ENCODE data around the gene SBF2. TPM values are rescaled to one million over a fixed set of nuclear protein-coding genes. Genes with fewer than 3 reads are reported as not detected.

Gene SBF2
- total and polyA plus RNA-seq, 2 donors (not counting 1 experiment from before 2014, with no cell fraction given), result 5.6 to 17.7 TPM

GRCh38 chr11:10012068-10012467 lies 282.0 kb downstream of the SBF2 start:
- Mint-ChIP-seq H3K4me3 (no peak overlapping the region), H3K4me1 (no peaks in the 10 kb centered on the region), H3K9me3 (ENCODE audit: insufficient read depth) (peaks cover 10% of the 10 kb centered on the region), H3K27me3 (peaks cover 3% of the 10 kb centered on the region), H3K27ac (no peak overlapping the region)
- Histone ChIP-seq H2AFZ (ENCODE audit: insufficient read depth, low read depth, low read length, poor library complexity, severe bottlenecking) (no peak overlapping the region), H3K9ac (ENCODE audit: low read length) (no peak overlapping the region), H3K36me3 (replicated peaks in 1 of 2; ENCODE audit: control extremely low read depth in 1 of 2, control insufficient read depth in 1 of 2, extremely low read depth in 1 of 2, insufficient read depth in 2 of 2, low read length in 1 of 2) (no peaks in the 10 kb centered on the region), H3K4me1 (ENCODE audit: control insufficient read depth in 2 of 2, insufficient read depth in 2 of 2, low read length in 2 of 2) (no peaks in the 10 kb centered on the region), H3K4me3 (ENCODE audit: control extremely low read depth in 1 of 5, extremely low read depth in 1 of 5, insufficient read depth in 1 of 5, low read depth in 2 of 5, low read length in 4 of 5) (no peak overlapping the region), H4K20me1 (ENCODE audit: control insufficient read depth, insufficient read depth, low read length, poor library complexity, severe bottlenecking) (no peaks in the 10 kb centered on the region), H3K4me2 (replicated peaks; ENCODE audit: low read depth, low read length, poor library complexity, severe bottlenecking) (no peak overlapping the region), H3K27ac (ENCODE audit: low read length in 2 of 2) (no peak overlapping the region), H3K27me3 (replicated peaks in 1 of 4; ENCODE audit: control extremely low read depth in 1 of 4, control insufficient read depth in 3 of 4, insufficient read depth in 4 of 4, low read length in 3 of 4) (no peaks in the 10 kb centered on the region), H3K79me2 (ENCODE audit: control insufficient read depth, insufficient read depth, low read length) (no peaks in the 10 kb centered on the region), H3K9me3 (ENCODE audit: control extremely low read depth in 1 of 3, control insufficient read depth in 2 of 3, insufficient read depth in 1 of 3, low read length in 2 of 3) (peaks cover 4 to 16% (median 13%) of the 10 kb centered on the region in 3 donors)
- POLR2A ChIA-PET, result no interaction called here
- WGBS (ENCODE audit: insufficient coverage), result 90% methylated on average over 2 of the region's 3 CpGs
- no peak for ATAC-seq (ENCODE audit: low read depth)
- TF ChIP-seq EZH2 (IDR thresholded peaks at IDR 0.05; ENCODE audit: borderline replicate concordance, insufficient read depth, low read depth, low read length, poor library complexity, severe bottlenecking) (no peak), CTCF (IDR thresholded peaks at IDR 0.05) (no peak)
- intact Hi-C loops (cut with micrococcal nuclease), result no loop called here
- no peak for DNase-seq
- CTCF ChIA-PET, result no interaction called here

GRCh38 chr11:10005955-10006525 lies 288.0 kb downstream of the SBF2 start:
- ChIA-PET POLR2A (no interaction called here), CTCF (interaction anchor here (1.1 kb wide), 1 partner anchor 12 kb away, joined by 3 read pairs; no protein-coding TSS in a partner anchor)
- Histone ChIP-seq H2AFZ (ENCODE audit: insufficient read depth, low read depth, low read length, poor library complexity, severe bottlenecking) (no peak overlapping the region), H3K36me3 (replicated peaks in 1 of 2; ENCODE audit: control extremely low read depth in 1 of 2, control insufficient read depth in 1 of 2, extremely low read depth in 1 of 2, insufficient read depth in 2 of 2, low read length in 1 of 2) (no peaks in the 10 kb centered on the region), H3K27ac (ENCODE audit: low read length in 2 of 2) (no peak overlapping the region), H3K9ac (ENCODE audit: low read length) (no peak overlapping the region), H3K27me3 (replicated peaks in 1 of 4; ENCODE audit: control extremely low read depth in 1 of 4, control insufficient read depth in 3 of 4, insufficient read depth in 4 of 4, low read length in 3 of 4) (no peaks in the 10 kb centered on the region), H4K20me1 (ENCODE audit: control insufficient read depth, insufficient read depth, low read length, poor library complexity, severe bottlenecking) (no peaks in the 10 kb centered on the region), H3K9me3 (ENCODE audit: control extremely low read depth in 1 of 3, control insufficient read depth in 2 of 3, insufficient read depth in 1 of 3, low read length in 2 of 3) (peaks cover 0 to 7% (median 3%) of the 10 kb centered on the region in 3 donors), H3K4me2 (replicated peaks; ENCODE audit: low read depth, low read length, poor library complexity, severe bottlenecking) (no peak overlapping the region), H3K79me2 (ENCODE audit: control insufficient read depth, insufficient read depth, low read length) (no peaks in the 10 kb centered on the region), H3K4me1 (ENCODE audit: control insufficient read depth in 2 of 2, insufficient read depth in 2 of 2, low read length in 2 of 2) (no peaks in the 10 kb centered on the region), H3K4me3 (ENCODE audit: control extremely low read depth in 1 of 5, extremely low read depth in 1 of 5, insufficient read depth in 1 of 5, low read depth in 2 of 5, low read length in 4 of 5) (no peak overlapping the region)
- H3K27ac Mint-ChIP-seq, result no peak overlapping the region
- H3K27me3 Mint-ChIP-seq, result no peaks in the 10 kb centered on the region
- H3K4me3 Mint-ChIP-seq, result no peak overlapping the region
- TF ChIP-seq EZH2 (IDR thresholded peaks at IDR 0.05; ENCODE audit: borderline replicate concordance, insufficient read depth, low read depth, low read length, poor library complexity, severe bottlenecking) (no peak), CTCF (IDR thresholded peaks at IDR 0.05) (no peak)
- WGBS (ENCODE audit: insufficient coverage), result 98% methylated on average over 5 of the region's 5 CpGs
- ATAC-seq (ENCODE audit: low read depth) (no peak), DNase-seq (no peak)
- intact Hi-C loops (cut with micrococcal nuclease), result no loop called here
- H3K9me3 Mint-ChIP-seq (ENCODE audit: insufficient read depth), result peaks cover 7% of the 10 kb centered on the region
- H3K4me1 Mint-ChIP-seq, result no peaks in the 10 kb centered on the region

Measured in B cell (primary cell).